HG03064 (cell line): ENCODE results near the gene ZNF644.
"Not testable (repeated sequence)": the region's sequence is repeated elsewhere in the genome, so short reads cannot be mapped to it uniquely, and the experiment has no call there.

Experiments
- ATAC-seq: cut with Tn5 transposase; IDR thresholded peaks from one replicate; pipeline ENCODE4 v1.9.1; 2021; ENCODE audit warnings: low read depth; ENCODE audit not compliant: unreplicated experiment

ZNF644 gene

GRCh38 chr1:91021686-91022517, at the start of gene ZNF644:
TSS of gene ZNF644 (minus strand) at chr1:91022035. CDS start at chr1:90982353, 39,682 bp downstream.
- peak; percentile 71 for ATAC-seq

GRCh38 chr1:91070298-91070697, 48.5 kb upstream of the ZNF644 start:
- no peak for ATAC-seq

GRCh38 chr1:91066538-91066937, 44.7 kb upstream of the ZNF644 start:
- ATAC-seq, result no peak

- no peak for ATAC-seq
Observed at GRCh38 chr1:91065337-91065736, 43.5 kb upstream of the ZNF644 start.

GRCh38 chr1:91063403-91063802, 41.6 kb upstream of the ZNF644 start:
- ATAC-seq, result not testable (repeated sequence)

GRCh38 chr1:91059157-91059556, 37.3 kb upstream of the ZNF644 start:
- no peak for ATAC-seq

- ATAC-seq, result no peak
Observed at GRCh38 chr1:91057784-91058183, 35.9 kb upstream of the ZNF644 start.

- peak; percentile 70 for ATAC-seq
Observed at GRCh38 chr1:91054780-91055481, 33.1 kb upstream of the ZNF644 start.

GRCh38 chr1:91053630-91054029, 31.8 kb upstream of the ZNF644 start:
- no peak for ATAC-seq

GRCh38 chr1:91049551-91049950, 27.7 kb upstream of the ZNF644 start:
- ATAC-seq, result not testable (repeated sequence)

- no peak for ATAC-seq
Observed at GRCh38 chr1:91046766-91047165, 24.9 kb upstream of the ZNF644 start.

GRCh38 chr1:91045284-91045683, 23.4 kb upstream of the ZNF644 start:
- ATAC-seq, result no peak

- ATAC-seq, result not testable (repeated sequence)
Observed at GRCh38 chr1:91044776-91045175, 22.9 kb upstream of the ZNF644 start.

- not testable (repeated sequence) for ATAC-seq
Observed at GRCh38 chr1:91042372-91042771, 20.5 kb upstream of the ZNF644 start.

- no peak for ATAC-seq
Observed at GRCh38 chr1:91038582-91038981, 16.7 kb upstream of the ZNF644 start.

GRCh38 chr1:91036894-91037829, 15.3 kb upstream of the ZNF644 start:
- no peak for ATAC-seq

GRCh38 chr1:91032349-91032748, 10.5 kb upstream of the ZNF644 start:
- no peak for ATAC-seq

GRCh38 chr1:91031081-91031480, 9.2 kb upstream of the ZNF644 start:
- no peak for ATAC-seq

GRCh38 chr1:91026777-91027176, 4.9 kb upstream of the ZNF644 start:
- ATAC-seq, result no peak

GRCh38 chr1:91026320-91026719, 4.5 kb upstream of the ZNF644 start:
- ATAC-seq, result no peak
